Activated T-helper 9 cell treated with anti-CD3 and anti-CD28 coated beads, Interleukin-2, amount 50 U/mL, for 16 hours (primary cell): ENCODE data around the gene LIPN.

Experiments used
- DNase-seq: peaks from one replicate; pipeline ENCODE4 v3.0.0-alpha.2; 2020; ENCODE audit warnings: low read depth

Gene LIPN

GRCh38 chr10:88827671-88828070 is 67.9 kb downstream of the LIPN start:
- no peak for DNase-seq

- DNase-seq: no peak
Measured at GRCh38 chr10:88828310-88828709, 68.5 kb downstream of the LIPN start.
